Ecto neural progenitor cell (in vitro differentiated cells): Measurements from ENCODE around the gene SEPTIN3.
A peak's percentile ranks its signal among the peaks of the same experiment; 100 is the strongest.

ENCODE experiments used
- DNase-seq: peaks from one replicate; pipeline ENCODE4 v3.0.0-alpha.2; 2018; ENCODE audit warnings: low spot score

SEPTIN3 gene

DNA sequence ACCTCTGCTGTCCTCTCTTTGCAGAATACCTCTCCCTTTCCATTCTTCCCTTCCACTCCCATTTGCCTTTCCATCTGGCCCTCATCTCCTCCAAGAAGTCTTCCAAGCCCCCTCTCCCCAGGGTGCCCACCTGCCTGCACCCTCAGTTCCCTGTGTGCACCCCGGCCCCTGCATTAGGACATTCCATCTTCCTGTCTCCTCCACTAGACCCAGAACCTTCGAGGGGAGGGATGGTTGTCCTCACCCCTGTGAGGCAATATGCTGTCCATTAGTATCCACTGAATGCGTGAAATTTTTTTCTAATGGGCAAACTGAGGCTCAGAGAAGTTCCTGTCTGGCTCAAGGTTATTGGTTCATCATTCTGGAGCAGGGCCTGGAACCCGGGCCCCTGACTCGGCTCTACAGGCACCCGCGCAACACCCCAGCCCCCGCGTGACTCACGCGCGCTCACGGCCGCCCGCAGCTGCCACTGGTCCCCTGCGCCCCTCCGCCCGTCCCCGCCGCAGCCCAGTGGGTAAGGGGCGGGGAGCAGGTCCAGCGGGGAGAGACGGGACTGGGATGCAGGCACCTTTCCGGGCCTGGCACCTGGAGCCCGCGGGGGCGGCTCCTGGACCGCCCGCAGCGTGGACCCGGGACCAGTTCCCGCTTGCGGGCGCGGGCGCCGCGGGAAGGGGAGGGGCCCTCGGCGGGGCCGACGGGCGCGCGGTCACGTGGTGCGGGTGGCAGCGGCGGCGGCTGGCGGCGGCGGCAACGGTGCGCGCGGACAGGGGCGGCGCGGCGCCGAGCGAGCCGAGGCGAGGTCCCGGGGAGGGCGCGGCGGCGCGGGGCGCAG, 7.0 kb downstream of the SEPTIN3 start:
- DNase-seq, result peak; percentile 71

DNA sequence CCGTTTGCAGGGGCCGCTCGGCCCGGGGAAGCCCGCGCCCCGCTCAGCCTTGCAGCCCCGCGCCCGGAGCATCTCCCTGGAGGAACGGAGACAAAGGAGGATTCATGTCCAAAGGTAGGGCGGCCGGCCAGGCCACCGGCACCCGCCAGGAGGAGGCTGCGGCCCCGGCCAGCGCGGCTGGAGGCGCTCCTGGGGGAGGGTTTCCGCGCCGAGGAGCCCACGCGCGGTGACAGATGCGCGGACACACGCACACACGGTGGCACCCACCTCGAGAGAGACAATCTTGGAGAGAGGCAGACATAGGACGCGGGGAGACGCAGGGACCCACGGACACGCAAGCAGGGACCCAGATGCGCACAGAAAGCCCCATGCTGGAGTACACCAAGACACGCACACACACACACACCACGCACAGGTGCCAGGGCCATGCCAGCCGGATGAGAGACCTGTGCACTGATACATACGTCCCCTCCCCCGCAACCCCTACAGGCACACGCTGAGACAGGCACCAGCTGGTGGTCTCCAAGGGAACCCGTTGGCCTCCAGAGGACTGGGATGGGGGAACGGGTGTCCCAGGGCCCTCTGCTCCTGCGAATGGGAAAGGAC, 7.8 kb downstream of the SEPTIN3 start:
- DNase-seq, result peak; percentile 67

DNA sequence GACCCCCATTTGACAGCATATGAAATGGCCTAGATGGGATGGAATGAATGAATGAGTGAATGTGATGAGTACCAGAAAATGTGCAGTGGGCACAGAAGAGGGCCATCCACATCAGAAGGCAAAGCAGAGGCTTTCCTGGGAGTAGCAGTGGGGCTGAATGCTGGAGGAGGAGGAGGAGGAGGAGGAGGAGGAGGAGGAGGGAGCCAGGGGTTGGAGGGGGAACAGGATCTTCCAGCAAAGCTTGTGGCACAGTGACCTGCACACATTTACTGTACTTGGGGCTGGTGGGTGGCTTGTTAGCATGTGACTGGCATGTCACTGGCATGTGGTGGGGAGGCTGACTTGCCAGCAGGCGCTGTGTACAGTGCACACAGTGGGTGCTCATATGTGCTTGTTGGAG, 9.5 kb downstream of the SEPTIN3 start:
- DNase-seq, result no peak

DNA sequence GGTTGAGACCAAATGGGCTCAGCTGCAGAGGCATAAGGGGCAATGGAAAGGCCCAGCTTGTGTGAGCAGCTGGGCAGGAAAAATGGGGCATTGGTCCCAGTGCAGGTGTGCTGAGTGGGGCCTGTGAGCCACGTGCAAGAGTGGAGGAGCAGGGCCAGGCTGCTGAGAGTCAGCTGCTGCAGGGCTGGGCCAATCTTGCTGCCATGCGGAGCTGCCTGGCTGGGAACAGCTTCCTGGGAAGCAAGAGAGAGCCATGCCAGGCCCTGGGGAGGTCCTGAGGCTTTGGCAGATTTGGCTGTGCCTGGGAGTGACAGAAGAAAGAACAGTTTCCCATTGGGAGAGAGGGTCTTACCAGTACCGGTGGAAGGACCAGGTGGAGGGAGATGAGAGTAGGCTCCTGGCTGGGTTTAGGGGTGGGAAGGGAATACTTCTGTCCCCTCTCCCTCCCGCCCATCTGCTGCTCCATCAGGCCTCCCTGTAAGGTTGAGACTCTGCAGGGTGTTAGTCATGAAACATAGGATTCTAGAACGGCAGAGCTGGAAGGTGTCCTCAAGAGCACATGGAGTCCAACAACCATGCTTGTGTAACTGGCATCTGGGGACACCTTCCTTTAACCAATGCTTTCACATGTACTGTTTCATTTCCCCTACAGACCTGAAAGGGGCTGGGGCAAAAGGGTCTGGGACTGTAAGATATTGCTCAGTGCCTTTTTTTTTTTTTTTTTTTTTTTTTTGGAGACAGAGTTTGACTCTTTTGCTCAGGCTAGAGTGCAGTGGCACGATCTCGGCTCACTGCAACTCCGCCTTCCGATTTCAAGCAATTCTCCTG, 10.4 kb downstream of the SEPTIN3 start:
- DNase-seq, result no peak

DNA sequence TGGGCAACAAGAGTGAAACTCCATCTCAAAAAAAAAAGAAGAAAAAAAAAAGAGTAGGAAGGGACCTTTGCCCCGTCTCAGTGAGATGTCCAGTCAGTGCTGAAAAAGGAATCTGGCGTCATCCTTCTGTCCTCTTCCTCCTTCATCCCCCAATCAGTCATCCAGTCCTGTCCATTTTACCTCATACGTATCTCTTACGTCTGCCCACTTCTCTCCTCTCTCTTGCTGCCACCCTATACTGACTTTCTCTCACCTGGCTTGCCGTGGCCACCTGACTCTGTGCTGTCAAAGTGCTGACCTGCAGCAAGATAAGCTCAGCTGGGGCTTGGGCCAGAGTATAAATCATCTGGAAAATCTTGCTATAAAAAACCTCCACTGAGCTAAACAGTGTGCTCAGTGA, 13.6 kb downstream of the SEPTIN3 start:
- no peak for DNase-seq

DNA sequence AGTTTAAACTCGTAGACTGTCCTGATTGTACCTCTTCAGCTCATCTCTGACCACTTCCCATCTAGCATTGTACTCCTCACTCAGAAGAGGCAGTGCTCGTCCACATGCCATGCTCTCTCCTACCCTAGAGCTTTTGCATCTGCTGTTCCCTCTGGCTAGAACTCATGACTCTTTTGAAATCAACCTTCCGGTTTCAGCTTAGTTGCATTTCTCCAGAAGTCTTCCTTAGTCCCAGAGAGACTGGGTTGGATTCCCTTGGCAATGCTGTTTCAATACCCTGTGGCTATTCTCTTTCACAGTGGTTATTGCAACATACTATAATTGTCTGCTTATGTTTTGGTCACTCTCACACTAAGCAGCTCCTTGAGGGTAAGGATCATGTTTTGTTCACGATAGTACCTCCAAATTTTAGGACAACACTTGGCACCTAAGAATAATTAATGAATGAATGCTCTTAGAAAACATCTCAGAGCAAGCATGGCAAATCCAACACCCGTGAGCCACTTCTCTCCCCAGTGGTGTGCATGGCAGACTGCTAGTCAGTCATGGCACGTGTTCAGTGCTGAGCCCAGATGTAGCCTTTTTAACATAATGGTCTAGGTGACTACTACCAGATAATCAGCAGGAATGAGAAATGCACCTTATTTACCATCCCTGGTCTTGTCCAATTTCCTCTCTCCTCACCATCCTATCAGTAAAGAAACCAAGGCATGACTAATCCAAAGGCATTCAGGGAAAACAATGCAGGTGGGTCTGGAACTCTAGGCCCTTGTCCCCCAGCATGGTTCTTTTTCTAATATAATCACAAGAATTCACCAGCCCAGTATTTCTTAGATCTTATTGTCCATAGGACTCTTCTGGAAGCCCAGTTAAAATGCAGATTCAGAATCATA, 14.5 kb downstream of the SEPTIN3 start:
- DNase-seq, result no peak

DNA sequence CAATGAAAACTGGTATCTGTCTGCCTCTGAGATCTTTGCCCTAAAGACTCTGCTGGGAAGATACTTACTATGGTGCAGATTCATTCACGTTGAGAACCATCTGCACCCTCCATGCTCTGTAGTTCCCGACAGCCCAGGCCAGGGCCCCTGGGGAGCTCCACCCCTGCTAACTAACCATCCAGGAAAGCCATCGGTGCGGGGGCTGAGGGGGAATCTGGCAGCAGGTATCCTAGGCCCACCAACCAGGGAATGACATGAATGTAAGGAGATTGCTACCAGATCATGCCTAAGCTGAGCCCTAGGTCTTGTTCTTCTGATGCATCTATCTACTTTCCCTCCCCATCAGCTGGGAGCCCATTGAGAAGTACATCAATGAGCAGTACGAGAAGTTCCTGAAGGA, 18.0 kb downstream of the SEPTIN3 start:
- no peak for DNase-seq

DNA sequence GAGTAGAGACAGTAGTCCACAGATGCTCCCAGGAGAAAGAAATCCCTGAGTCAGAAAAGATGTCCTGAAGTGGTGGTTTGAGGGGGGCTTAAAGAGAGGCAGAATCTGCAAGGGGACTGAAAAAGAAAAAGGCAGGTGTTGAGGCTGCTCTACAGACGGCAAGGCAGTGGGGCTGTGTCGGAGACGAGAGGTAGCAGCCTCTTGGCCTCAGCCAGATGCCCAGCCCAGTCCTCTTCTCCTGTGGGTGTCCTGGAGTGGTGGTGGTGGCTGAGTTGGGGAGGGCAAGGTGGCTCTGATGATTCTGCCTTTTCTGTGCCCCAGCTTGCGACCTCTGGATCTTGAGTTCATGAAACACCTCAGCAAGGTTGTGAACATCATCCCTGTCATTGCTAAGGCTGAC, 20.0 kb downstream of the SEPTIN3 start:
- no peak for DNase-seq

DNA sequence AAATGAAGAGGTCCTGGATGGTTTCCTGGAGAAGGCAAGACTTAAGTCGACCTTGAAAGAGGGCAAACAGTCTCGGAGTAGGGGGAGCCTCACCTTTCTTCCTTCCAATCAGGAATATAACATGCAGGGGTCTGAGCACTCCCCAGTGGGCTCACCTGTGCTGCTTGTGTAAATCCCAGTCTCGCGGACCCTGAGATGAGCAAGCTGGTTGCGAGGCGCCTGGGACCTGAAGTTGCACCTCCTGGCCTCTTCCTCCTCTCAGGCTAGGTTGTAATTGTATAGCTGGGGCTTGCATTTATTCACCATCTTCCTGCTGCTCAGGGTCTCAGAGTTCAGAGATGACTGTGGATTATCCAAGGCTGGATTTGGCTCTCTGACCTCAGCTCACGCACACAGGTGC, 21.9 kb downstream of the SEPTIN3 start:
- no peak for DNase-seq

DNA sequence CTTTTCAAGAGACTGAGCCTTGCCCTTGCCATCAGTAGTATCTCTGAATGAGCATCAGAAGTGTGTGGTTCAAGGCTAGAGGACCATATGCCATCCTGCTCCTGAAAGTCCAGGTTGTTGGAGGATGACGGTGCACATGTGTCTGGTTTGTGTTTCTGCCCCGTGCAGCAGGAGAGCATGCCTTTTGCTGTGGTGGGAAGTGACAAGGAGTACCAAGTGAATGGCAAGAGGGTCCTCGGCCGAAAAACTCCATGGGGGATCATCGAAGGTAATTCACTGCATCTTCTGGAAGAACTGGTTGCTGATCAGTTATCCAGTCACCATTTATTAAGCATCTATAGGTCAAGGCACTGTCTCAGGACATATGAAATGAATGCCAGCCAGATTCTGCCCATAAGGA, 23.3 kb downstream of the SEPTIN3 start:
- DNase-seq, result no peak

DNA sequence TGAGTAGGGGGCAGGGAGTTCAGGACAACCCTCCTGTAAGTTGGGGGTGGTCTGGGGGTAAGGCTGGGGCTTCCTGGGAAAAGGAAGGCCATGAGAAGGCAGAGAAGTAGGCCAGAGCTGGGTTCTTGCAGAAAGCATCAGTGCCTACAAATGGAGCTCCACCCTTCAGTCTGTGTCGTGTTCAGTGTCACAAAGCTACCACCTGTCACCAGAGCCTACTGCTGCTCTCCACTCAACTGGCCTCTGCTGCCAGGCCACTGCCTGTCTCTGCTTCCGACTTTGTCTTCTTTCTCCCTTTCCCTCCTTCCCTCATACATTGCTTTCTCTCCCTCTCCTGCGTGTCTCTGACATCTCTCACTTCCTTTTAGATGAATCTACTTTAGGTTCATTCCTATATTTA, 26.0 kb downstream of the SEPTIN3 start:
- DNase-seq, result no peak

DNA sequence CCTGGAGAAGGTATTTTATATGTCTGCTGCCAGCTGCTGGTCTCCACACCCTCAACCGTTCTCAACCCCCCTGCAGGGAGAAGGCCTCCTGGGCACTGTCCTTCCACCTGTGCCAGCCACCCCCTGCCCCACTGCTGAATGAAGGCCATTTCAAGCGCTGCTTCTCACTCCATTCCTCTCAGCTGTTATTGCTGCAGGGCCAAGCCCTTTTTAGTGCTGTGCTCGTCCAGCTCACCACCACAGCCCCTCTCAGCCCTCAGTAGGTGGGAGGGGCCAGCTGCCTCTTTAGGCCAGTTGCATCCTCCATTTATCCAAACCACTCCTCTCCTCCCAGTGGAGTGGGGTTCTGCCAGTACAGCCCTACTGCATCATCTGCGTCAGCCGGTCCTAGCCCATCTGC, 27.6 kb downstream of the SEPTIN3 start:
- no peak for DNase-seq

DNA sequence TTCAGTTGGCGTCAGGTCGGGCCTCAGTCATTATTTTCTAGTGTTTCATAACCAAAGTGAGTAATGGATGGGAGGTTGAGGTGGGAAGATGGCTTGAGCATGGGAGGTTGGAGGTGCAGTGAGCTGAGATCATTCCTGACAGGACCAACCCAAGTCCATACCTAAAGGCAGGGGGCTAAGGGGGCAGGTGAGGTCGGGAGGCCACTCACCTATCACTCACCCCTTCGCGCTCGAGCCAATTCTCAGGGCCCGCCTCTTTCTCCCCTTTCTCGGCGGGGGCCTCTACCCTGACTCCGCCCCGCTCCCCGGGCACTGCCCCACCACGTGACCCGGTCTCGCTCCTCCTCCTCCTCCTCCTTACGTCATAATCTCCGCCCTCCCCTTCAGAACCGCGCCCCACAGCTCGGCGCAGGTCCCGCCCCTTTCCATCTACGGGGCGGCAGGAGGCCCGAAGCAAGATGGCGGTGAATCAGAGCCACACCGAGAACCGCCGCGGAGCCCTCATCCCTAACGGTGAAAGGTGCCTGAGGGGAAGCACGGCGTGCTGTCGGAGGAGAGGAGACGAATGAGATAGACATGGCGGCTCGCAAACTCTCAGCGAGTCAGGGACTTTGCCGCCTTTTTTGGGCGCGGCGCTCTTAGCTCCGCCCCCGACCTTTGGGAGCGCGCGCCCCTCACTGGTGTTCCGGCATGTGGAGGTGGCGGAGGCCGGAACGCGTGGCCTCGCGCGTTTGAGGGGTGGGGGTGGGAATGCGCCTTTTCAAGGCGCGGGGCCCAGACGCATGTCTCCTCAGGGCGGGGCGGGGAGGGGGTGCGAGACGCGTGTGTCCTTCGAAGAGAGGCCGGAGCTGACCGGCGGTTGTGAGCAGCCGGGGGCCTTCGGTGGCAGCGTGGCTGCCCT, 29.4 kb downstream of the SEPTIN3 start, which contains the start of gene WBP2NL:
Gene WBP2NL, plus strand, starts transcription at position 428 of the 901 bp plus-strand sequence. Its CDS starts 31 bp downstream, at position 459.
- DNase-seq, result no peak

DNA sequence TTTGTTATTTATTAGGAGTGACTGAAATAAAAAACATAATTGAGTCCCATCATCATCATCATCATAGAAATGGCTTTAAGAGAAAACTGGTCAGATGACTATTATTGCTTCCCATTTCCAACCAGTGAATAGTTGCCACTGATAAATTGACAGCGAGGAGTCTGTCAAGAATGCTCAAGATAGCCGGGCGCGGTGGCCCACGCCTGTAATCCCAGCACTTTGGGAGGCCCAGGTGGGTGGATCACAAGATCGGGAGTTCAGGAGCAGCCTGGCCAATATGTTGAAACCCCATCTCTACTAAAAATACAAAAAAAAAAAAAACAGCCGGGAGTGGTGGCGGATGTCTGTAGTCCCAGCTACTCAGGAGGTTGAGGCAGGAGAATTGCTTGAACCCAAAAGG, 31.2 kb downstream of the SEPTIN3 start:
- DNase-seq, result no peak

DNA sequence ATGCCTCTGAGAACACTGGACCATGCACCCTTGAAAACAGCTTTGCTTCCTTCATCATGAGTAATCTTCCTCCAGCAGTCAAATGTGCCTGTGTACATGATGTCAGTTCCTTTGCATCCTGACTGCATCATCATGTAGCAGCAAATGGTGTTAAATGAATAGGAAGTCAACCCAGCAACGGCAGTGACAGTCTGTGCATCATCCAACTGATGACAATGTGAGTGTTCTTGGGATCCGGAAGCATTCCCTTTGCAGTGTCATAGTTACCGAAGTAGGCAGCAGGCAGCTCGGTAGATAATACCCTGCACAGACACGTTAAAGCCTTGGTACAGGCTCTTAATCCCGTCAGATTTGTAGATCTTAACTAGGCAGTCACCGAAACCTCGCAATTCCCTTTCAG, 31.9 kb downstream of the SEPTIN3 start:
- no peak for DNase-seq

DNA sequence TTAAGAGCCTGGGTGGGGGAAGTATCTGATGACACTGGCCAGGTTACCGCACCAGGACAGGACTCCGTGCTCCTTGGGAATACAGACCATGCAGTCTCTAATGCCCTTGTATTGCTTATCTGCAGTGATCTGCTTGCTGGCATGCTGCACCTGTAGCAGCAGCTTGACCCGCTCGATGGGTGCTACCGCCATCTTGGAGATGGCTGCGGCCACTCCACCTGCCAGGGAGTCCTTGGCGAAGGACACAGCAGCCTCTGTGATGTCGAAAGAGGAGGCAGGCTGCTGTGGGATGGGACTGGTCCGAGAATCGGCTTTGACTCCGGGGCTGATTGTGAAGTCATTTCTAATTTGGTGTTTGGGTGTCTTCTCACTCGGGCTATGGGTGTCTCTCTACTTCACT, 32.5 kb downstream of the SEPTIN3 start:
- no peak for DNase-seq

DNA sequence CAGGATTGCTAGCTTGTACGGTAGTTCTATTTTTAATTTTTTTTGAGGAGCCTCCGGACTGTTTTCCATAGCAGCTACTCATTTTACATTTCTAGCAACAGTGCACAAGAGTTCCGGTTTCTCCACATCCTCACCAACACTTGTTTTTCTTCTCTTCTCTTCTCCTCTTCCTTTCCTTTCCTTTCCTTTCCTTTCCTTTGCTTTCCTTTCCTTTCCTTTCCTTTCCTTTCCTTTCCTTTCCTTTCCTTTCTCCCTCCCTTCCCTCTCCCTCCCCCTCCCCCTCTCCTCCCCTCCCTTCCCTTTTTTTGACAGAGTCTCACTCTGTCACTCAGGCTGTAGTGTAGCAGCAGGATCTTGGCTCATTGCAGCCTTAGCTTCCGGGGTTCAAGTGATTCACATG, 38.7 kb downstream of the SEPTIN3 start:
- no peak for DNase-seq

DNA sequence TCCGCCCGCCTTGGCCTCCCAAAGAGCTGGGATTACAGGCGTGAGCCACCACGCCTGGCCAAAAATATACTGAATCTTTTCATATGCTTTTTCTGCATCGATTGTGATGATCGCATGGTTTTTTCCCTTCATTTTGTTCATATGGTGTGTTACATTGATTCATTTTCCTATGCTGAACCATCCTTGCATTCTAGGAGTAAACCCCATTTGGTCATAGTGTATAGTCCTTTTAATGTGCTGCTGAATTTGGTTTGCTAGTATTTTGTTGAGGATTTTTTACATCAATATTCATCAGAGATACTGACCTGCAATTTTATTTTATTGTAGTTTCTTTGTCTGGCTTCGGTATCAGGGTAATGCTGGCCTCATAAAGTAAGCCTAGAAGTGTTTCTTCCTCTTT, 41.5 kb downstream of the SEPTIN3 start:
- DNase-seq, result no peak

DNA sequence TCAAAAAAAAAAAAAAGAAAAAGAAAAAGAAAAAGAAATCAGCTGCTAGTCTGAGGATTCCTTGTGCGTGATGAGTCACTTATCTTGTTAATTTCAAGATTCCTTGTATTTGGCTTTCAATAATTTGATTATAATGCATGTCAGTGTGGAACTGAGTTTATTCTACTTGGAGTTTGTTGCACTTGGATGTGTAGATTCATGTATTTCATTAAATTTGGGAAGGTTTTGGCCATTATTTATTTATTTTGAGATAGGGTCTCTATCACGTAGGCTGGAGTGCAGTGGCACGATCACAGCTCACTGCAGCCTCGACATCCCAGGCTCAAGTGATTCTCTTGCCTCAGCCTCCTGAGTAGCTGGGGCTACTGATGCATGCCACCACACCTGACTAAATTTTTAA, 44.1 kb downstream of the SEPTIN3 start:
- no peak for DNase-seq

DNA sequence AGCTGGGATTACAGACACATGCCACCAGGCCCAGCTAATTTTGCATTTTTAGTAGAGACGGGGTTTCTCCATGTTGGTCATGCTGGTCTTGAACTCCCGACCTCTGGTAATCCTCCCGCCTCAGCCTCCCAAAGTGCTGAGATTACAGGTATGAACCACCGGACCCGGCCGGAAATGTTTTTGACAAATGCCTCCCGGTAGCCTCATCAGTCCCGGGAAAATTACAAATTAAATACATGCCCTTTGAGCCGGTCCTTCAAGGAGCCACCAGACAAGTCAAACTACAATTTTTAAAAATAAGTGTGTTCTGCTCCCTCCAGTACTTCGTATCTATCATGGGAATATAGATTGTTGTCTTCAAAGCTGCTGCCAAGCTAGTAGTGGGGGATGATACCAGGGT, 46.9 kb downstream of the SEPTIN3 start:
- no peak for DNase-seq

DNA sequence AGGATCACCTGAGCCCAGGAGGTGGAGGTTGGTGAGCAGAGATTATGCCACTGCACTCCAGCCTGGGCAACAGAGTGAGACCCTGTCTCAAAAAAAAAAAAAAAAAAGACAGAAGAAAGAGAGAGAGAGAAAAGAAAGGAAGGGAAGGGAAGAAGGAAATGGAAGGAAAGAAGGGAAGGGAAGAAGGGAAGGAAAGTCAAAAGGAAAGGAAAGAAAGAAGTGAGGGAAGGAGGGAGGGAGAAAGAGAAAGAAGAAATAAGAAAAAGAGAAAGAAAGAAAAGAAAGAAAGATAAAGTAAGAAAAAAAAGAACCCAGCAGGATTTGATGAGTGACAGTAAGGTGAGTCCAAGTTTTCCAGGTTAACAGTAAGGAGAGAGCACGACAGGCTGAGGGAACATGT, 49.0 kb downstream of the SEPTIN3 start:
- DNase-seq, result no peak
